ENCODE measurements around the gene PRIM2. TPM values are rescaled to one million over a fixed set of nuclear protein-coding genes. Genes with fewer than 3 reads are reported as not detected.

PRIM2 gene
- total RNA-seq, 1 experiment from 2014 or later = 9.7 TPM

DNA sequence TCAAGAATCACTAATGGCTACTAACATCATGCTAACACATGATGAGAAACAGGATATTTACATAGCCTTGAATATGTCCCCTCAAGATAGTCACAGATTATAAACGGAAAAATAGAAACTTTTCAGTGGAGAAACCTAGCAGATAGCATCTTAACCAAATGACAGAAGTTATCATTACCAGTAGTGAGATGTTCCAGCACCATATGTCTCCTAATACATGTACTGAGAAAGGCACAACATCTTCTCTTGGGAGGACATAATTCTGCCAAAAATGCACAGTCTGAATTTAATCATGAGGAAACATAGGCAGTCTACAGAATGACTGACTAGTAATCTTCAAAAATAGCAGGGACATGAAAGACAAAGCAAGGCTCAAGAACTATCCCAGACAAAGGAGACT lies 19.9 kb upstream of the PRIM2 start:
- POLR2A ChIA-PET = no interaction called here

DNA sequence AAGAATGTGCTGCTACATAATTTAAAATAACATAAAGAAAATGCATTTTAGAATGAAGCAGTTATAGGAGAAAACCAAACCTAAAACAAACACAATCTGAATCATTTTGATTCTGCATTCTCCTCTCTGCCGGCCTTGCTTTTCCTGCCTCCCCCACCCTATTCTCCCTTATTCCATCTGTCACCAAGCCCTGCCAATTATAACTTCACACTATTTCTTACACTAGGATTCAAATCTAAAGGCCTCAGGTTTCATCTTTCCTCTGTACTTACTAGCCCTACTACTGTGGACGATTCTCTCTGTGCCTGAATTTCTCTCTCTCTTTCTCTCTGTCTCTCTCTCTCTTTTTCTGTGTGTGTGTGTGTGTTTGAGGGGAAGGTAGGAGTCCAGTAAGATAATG lies 18.7 kb upstream of the PRIM2 start:
- no peaks in the 10 kb centered on the region for H3K9me3 Mint-ChIP-seq (ENCODE audit: unreplicated experiment)
- CTCF ChIA-PET = no interaction called here
- BruUV-seq (replicated peaks) = no TSS peak
- H3K4me3 Mint-ChIP-seq (ENCODE audit: unreplicated experiment) = no peak overlapping the region
- H3K27ac Mint-ChIP-seq (ENCODE audit: low read depth, unreplicated experiment) = no peak overlapping the region
- intact Hi-C loops (cut with micrococcal nuclease) = no loop called here
- DNase-seq (ENCODE audit: unreplicated experiment) = no peak
- H3K4me1 Mint-ChIP-seq (ENCODE audit: insufficient read depth, unreplicated experiment) = no peaks in the 10 kb centered on the region
- TF ChIP-seq, protein P1, sequence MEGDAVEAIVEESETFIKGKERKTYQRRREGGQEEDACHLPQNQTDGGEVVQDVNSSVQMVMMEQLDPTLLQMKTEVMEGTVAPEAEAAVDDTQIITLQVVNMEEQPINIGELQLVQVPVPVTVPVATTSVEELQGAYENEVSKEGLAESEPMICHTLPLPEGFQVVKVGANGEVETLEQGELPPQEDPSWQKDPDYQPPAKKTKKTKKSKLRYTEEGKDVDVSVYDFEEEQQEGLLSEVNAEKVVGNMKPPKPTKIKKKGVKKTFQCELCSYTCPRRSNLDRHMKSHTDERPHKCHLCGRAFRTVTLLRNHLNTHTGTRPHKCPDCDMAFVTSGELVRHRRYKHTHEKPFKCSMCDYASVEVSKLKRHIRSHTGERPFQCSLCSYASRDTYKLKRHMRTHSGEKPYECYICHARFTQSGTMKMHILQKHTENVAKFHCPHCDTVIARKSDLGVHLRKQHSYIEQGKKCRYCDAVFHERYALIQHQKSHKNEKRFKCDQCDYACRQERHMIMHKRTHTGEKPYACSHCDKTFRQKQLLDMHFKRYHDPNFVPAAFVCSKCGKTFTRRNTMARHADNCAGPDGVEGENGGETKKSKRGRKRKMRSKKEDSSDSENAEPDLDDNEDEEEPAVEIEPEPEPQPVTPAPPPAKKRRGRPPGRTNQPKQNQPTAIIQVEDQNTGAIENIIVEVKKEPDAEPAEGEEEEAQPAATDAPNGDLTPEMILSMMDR (IDR thresholded peaks at IDR 0.05; ENCODE audit: unreplicated experiment) = no peak
- H3K27me3 Mint-ChIP-seq (ENCODE audit: insufficient read depth, unreplicated experiment) = no peaks in the 10 kb centered on the region
- peaks cover 7% of the 10 kb centered on the region for H3K36me3 Mint-ChIP-seq (ENCODE audit: insufficient read depth, unreplicated experiment)
- POLR2A ChIA-PET = no interaction called here

More for the DNA sequence above, 19.9 kb upstream of the PRIM2 start:
- no peak for DNase-seq (ENCODE audit: unreplicated experiment)
- Mint-ChIP-seq H3K9me3 (ENCODE audit: unreplicated experiment) (no peaks in the 10 kb centered on the region), H3K4me3 (ENCODE audit: unreplicated experiment) (no peak overlapping the region), H3K27me3 (ENCODE audit: insufficient read depth, unreplicated experiment) (no peaks in the 10 kb centered on the region), H3K4me1 (ENCODE audit: insufficient read depth, unreplicated experiment) (no peaks in the 10 kb centered on the region), H3K27ac (ENCODE audit: low read depth, unreplicated experiment) (no peak overlapping the region), H3K36me3 (ENCODE audit: insufficient read depth, unreplicated experiment) (peaks cover 7% of the 10 kb centered on the region)
- TF ChIP-seq, protein P1 (IDR thresholded peaks at IDR 0.05; ENCODE audit: unreplicated experiment) = no peak
- BruUV-seq (replicated peaks) = no TSS peak
- CTCF ChIA-PET = no interaction called here
- intact Hi-C loops (cut with micrococcal nuclease) = no loop called here

DNA sequence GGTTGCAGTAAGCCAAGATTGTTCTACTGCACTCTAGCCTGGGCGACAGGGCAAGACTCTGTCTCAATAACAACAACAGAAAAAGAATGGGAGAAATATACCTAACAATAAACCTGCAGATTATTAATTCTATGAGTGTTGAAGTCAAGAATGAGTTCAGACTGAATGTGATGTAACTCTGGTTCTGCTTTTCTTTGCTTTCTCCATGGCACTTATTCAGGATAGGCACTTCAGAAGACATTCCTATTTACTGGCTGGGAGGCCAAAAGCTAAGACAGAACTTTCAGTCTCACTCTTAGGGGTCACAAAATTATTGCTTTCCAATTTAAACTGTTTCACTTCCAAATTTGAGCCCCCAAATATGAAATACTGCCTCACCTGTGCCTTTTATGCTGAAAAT lies 15.7 kb upstream of the PRIM2 start:
- peaks cover 6% of the 10 kb centered on the region for H3K4me1 Mint-ChIP-seq (ENCODE audit: insufficient read depth, unreplicated experiment)
- no peak overlapping the region for H3K4me3 Mint-ChIP-seq (ENCODE audit: unreplicated experiment)
- TF ChIP-seq, protein P1 (IDR thresholded peaks at IDR 0.05; ENCODE audit: unreplicated experiment) = no peak
- no peak for DNase-seq (ENCODE audit: unreplicated experiment)
- no TSS peak for BruUV-seq (replicated peaks)
- POLR2A ChIA-PET = interaction anchor here (0.6 to 1.4 kb wide), 2 partner anchors 137 to 288 kb away, joined by 3 read pairs; no protein-coding TSS in a partner anchor
- CTCF ChIA-PET = no interaction called here
- no peak overlapping the region for H3K27ac Mint-ChIP-seq (ENCODE audit: low read depth, unreplicated experiment)
- intact Hi-C loops (cut with micrococcal nuclease) = loop anchor here (5.0 kb wide), 1 partner anchor 84 kb away; no protein-coding TSS in a partner anchor
- H3K27me3 Mint-ChIP-seq (ENCODE audit: insufficient read depth, unreplicated experiment) = no peaks in the 10 kb centered on the region
- H3K9me3 Mint-ChIP-seq (ENCODE audit: unreplicated experiment) = no peaks in the 10 kb centered on the region
- peaks cover 2% of the 10 kb centered on the region for H3K36me3 Mint-ChIP-seq (ENCODE audit: insufficient read depth, unreplicated experiment)

DNA sequence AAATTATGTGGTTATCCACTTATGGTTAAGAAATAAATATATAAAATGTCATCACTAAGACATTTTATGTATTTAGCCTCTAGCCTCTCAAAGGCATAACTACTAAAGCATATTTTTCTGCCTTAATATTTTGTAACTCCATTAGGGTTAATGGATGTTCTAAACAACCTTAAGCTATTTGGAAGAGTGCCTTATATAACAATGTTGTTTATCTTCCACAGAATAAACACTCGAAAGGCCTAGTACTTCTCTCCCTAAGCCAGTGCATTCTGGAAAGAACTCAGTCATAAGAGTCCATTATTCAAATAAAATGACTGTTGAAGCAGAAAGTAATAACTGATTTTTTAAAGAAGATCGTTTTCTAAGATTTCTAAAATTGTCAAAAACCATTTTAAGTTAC lies 15.0 kb upstream of the PRIM2 start:
- H3K4me1 Mint-ChIP-seq (ENCODE audit: insufficient read depth, unreplicated experiment) = peaks cover 6% of the 10 kb centered on the region
- no peak overlapping the region for H3K4me3 Mint-ChIP-seq (ENCODE audit: unreplicated experiment)

More for the DNA sequence above, 15.0 kb upstream of the PRIM2 start:
- no peaks in the 10 kb centered on the region for H3K9me3 Mint-ChIP-seq (ENCODE audit: unreplicated experiment)
- H3K36me3 Mint-ChIP-seq (ENCODE audit: insufficient read depth, unreplicated experiment) = no peaks in the 10 kb centered on the region
- no TSS peak for BruUV-seq (replicated peaks)
- DNase-seq (ENCODE audit: unreplicated experiment) = no peak
- ChIA-PET CTCF (interaction anchor here (0.6 kb wide), 1 partner anchor 14 kb away, joined by 3 read pairs; the partner anchor contains the start of gene PRIM2), POLR2A (interaction anchor here (1.4 kb wide), 1 partner anchor 289 kb away, joined by 3 read pairs; no protein-coding TSS in a partner anchor)
- TF ChIP-seq, protein P1 (IDR thresholded peaks at IDR 0.05; ENCODE audit: unreplicated experiment) = no peak
- intact Hi-C loops (cut with micrococcal nuclease) = loop anchor here (5.0 kb wide), 1 partner anchor 85 kb away; no protein-coding TSS in a partner anchor
- H3K27ac Mint-ChIP-seq (ENCODE audit: low read depth, unreplicated experiment) = no peak overlapping the region
- H3K27me3 Mint-ChIP-seq (ENCODE audit: insufficient read depth, unreplicated experiment) = no peaks in the 10 kb centered on the region
